SU-DHL-6 (cell line): ENCODE results near the gene RMP24.

ENCODE experiments used
- CTCF ChIP-seq: fragments of 200-600 bp; sonication (generic); IDR thresholded peaks from one replicate; pipeline ENCODE4 v1.5.1; 2017; ENCODE audit warnings: antibody characterized with exemption, mild to moderate bottlenecking, low read length, moderate library complexity; ENCODE audit not compliant: insufficient read depth, poor library complexity, severe bottlenecking
- EZH2phosphoT487 ChIP-seq: fragments of 200-600 bp; sonication (generic), shearing (Covaris generic); conservative IDR thresholded peaks from 2 replicates; pipeline ENCODE4 v1.6.1; 2018; ENCODE audit warnings: mild to moderate bottlenecking, antibody characterized with exemption, low read length, moderate library complexity, mixed read lengths

DNA sequence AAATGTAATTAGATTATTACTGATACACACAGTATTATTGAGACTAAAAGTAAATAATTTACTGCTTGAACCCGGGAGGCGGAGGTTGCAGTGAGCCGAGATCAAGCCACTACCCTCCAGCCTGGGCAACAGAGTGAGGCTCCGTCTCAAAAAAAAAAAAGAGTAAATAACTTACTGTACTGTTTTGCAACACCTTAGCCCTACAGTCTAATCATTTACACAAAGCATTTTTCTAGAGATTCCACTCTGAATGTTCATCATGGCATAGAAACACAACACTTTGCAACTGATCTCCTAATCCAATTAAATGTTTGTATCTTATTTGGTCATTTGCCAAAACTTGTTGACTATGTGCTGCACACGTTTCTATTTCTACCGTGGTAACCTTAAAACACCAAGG lies 23.4 kb upstream of the RMP24 start:
- no peak for TF ChIP-seq CTCF
- no peak for TF ChIP-seq EZH2phosphoT487
